HepG2 (cell line): Measurements from ENCODE around the gene SH3YL1.

Experiments
- CEBPZ ChIP-seq: IDR thresholded peaks from 2 replicates; pipeline ENCODE4 v1.6.1; 2012; ENCODE audit warnings: low read length, improper control_type of control experiment
- CTCF ChIP-seq: sonication (generic); formaldehyde crosslinking; IDR thresholded peaks from 2 replicates; pipeline ENCODE4 v1.5.0; 2020; ENCODE audit warnings: mild to moderate bottlenecking, missing genetic modification reagents, moderate library complexity
- EEA1 ChIP-seq: sonication (generic); formaldehyde crosslinking; IDR thresholded peaks from 2 replicates; pipeline ENCODE4 v1.5.1; 2020; ENCODE audit warnings: mild to moderate bottlenecking, missing genetic modification reagents, borderline replicate concordance
- IRF9 ChIP-seq: sonication (generic); formaldehyde crosslinking; IDR thresholded peaks from 2 replicates; pipeline ENCODE4 v1.8.0; 2022; ENCODE audit warnings: missing genetic modification reagents, mild to moderate bottlenecking, borderline replicate concordance
- ZBTB40 ChIP-seq, 2 experiments: fragments of 450-650 bp in 1 of 2; sonication (generic) in 1 of 2; formaldehyde crosslinking in 1 of 2; IDR thresholded peaks; 2 replicates each; pipeline versions ENCODE4 v1.6.1 to v1.8.0; 2016 to 2022; ENCODE audit warnings: antibody characterized with exemption in 1 of 2, mild to moderate bottlenecking in 1 of 2, missing genetic modification reagents in 1 of 2

- TF ChIP-seq CTCF (CRISPR knock-in tag) (no peak), EEA1 (no peak), CEBPZ (no peak), ZBTB40 (IDR thresholded peaks at IDR 0.05) (no peak), ZBTB40 (CRISPR knock-in tag; IDR thresholded peaks at IDR 0.05) (no peak), IRF9 (CRISPR knock-in tag) (no peak)
Measured at GRCh38 chr2:203401-203800, 60.4 kb downstream of the SH3YL1 start.
